ENCODE measurements around the gene FGF12. TPM values are rescaled to one million over a fixed set of nuclear protein-coding genes. Genes with fewer than 3 reads are reported as not detected.

The FGF12 gene
- total RNA-seq, 1 donor from 2014 or later, result 1.6 TPM

- DNase-seq (ENCODE audit: low read depth), result no peak
- peak; percentile 50 for TF ChIP-seq CTCF (conservative IDR thresholded peaks at IDR 0.05; ENCODE audit: low read depth, low read length)
- H3K4me3 ChIP-seq (ENCODE audit: low read depth, low read length), result no peak overlapping the region
Observed at GRCh38 chr3:192449036-192449435, 278.3 kb downstream of the FGF12 start.

GRCh38 chr3:192445770-192446644 lies 281.3 kb downstream of the FGF12 start:
- no peak for DNase-seq (ENCODE audit: low read depth)
- no peak for TF ChIP-seq CTCF (conservative IDR thresholded peaks at IDR 0.05; ENCODE audit: low read depth, low read length)
- no peak overlapping the region for H3K4me3 ChIP-seq (ENCODE audit: low read depth, low read length)

GRCh38 chr3:192444791-192445106 lies 282.6 kb downstream of the FGF12 start:
- no peak overlapping the region for H3K4me3 ChIP-seq (ENCODE audit: low read depth, low read length)
- no peak for DNase-seq (ENCODE audit: low read depth)
- TF ChIP-seq CTCF (conservative IDR thresholded peaks at IDR 0.05; ENCODE audit: low read depth, low read length), result no peak

- H3K4me3 ChIP-seq (ENCODE audit: low read depth, low read length), result no peak overlapping the region
- peak; percentile 99 for TF ChIP-seq CTCF (conservative IDR thresholded peaks at IDR 0.05; ENCODE audit: low read depth, low read length)
- peak; percentile 23 for DNase-seq (ENCODE audit: low read depth)
Observed at GRCh38 chr3:192444096-192444790, 283.1 kb downstream of the FGF12 start.

GRCh38 chr3:192435241-192435640 lies 292.1 kb downstream of the FGF12 start:
- DNase-seq (ENCODE audit: low read depth), result no peak
- no peak overlapping the region for H3K4me3 ChIP-seq (ENCODE audit: low read depth, low read length)
- no peak for TF ChIP-seq CTCF (conservative IDR thresholded peaks at IDR 0.05; ENCODE audit: low read depth, low read length)

- H3K4me3 ChIP-seq (ENCODE audit: low read depth, low read length), result no peak overlapping the region
- no peak for DNase-seq (ENCODE audit: low read depth)
- TF ChIP-seq CTCF (conservative IDR thresholded peaks at IDR 0.05; ENCODE audit: low read depth, low read length), result no peak
Observed at GRCh38 chr3:192434186-192434585, 293.2 kb downstream of the FGF12 start.
